ENCODE data around the gene KIDINS220.
A peak's percentile ranks its signal among the peaks of the same experiment; 100 is the strongest.

The KIDINS220 gene

GRCh38 chr2:8681786-8682692 is 155.4 kb downstream of the KIDINS220 start, which contains the start of gene ID2:
Gene ID2 (plus strand): TSS chr2:8682056. CDS start chr2:8682166, 110 bp downstream.
- ATAC-seq, result peak; percentile 53
- TF ChIP-seq CSDC2 (CRISPR knock-in tag; IDR thresholded peaks at IDR 0.05), result no peak
- no peak for TF ChIP-seq ZNF70 (CRISPR knock-in tag; IDR thresholded peaks at IDR 0.05)
- TF ChIP-seq OSR1 (CRISPR knock-in tag; IDR thresholded peaks at IDR 0.05), result no peak
- TF ChIP-seq TOX (CRISPR knock-in tag; IDR thresholded peaks at IDR 0.05; ENCODE audit: borderline replicate concordance), result no peak
- no peak for TF ChIP-seq POU6F1 (CRISPR knock-in tag; IDR thresholded peaks at IDR 0.05; ENCODE audit: borderline replicate concordance, low read depth)
- peak; percentile 64; the same call in 1 of the 2 replicates for TF ChIP-seq ZFP3 (CRISPR knock-in tag; IDR thresholded peaks at IDR 0.05)
- TF ChIP-seq CSRNP3 (CRISPR knock-in tag; IDR thresholded peaks at IDR 0.05), result peak; percentile 91
- TF ChIP-seq RARB (CRISPR knock-in tag; IDR thresholded peaks at IDR 0.05), result no peak
- peak; percentile 96; the same call in 1 of the 2 replicates for TF ChIP-seq GLIS3 (CRISPR knock-in tag; IDR thresholded peaks at IDR 0.05)
- TF ChIP-seq ZC3H10 (CRISPR knock-in tag; IDR thresholded peaks at IDR 0.05), result no peak
- TF ChIP-seq SNAI2 (CRISPR knock-in tag; IDR thresholded peaks at IDR 0.05), result no peak
- TF ChIP-seq ZNF565 (CRISPR knock-in tag; conservative IDR thresholded peaks at IDR 0.05; ENCODE audit: low read depth), result peak; percentile 70; the same call in 1 of the 2 replicates
- peak; percentile 85 for TF ChIP-seq ESRRG (CRISPR knock-in tag; IDR thresholded peaks at IDR 0.05)
- no peak for TF ChIP-seq BACH2 (CRISPR knock-in tag; IDR thresholded peaks at IDR 0.05; ENCODE audit: borderline replicate concordance)
- peak; percentile 63; the same call in 1 of the 2 replicates for TF ChIP-seq ZFP30 (CRISPR knock-in tag; IDR thresholded peaks at IDR 0.05)
- peak; percentile 30; the same call in 1 of the 2 replicates for TF ChIP-seq ZNF8 (CRISPR knock-in tag; IDR thresholded peaks at IDR 0.05)
- TF ChIP-seq CREB5 (CRISPR knock-in tag; IDR thresholded peaks at IDR 0.05; ENCODE audit: low read depth), result peak; percentile 87
- no peak for TF ChIP-seq PPARA (CRISPR knock-in tag; IDR thresholded peaks at IDR 0.05; ENCODE audit: borderline replicate concordance)
- TF ChIP-seq PATZ1 (CRISPR knock-in tag; IDR thresholded peaks at IDR 0.05; ENCODE audit: borderline replicate concordance), result no peak
- TF ChIP-seq TCF4 (CRISPR knock-in tag; IDR thresholded peaks at IDR 0.05; ENCODE audit: borderline replicate concordance), result no peak
- 0 out of 2 replicates have a peak, but pooled peaks have one; percentile 63 for TF ChIP-seq TSHZ2 (CRISPR knock-in tag; IDR thresholded peaks at IDR 0.05)
- no peak for TF ChIP-seq ARNTL (CRISPR knock-in tag; IDR thresholded peaks at IDR 0.05; ENCODE audit: borderline replicate concordance, low read depth)
- TF ChIP-seq ISL1 (CRISPR knock-in tag; IDR thresholded peaks at IDR 0.05), result no peak
